Omental fat pad (tissue), 4 donors: ENCODE data around the gene KLF15. TPM values are rescaled to one million over a fixed set of nuclear protein-coding genes. Genes with fewer than 3 reads are reported as not detected.

Source experiments
- ATAC-seq: fragments of 150-250 bp; one replicate; pipeline ENCODE4 v1.9.1; 2016; ENCODE audit warnings: mild to moderate bottlenecking, moderate library complexity; ENCODE audit not compliant: low FRiP score
- DNase-seq: peaks from one replicate; pipeline ENCODE4 v3.0.0-alpha.2; 2019; ENCODE audit warnings: low spot score
- CTCF ChIP-seq, 3 donors: fragments of 450-650 bp; IDR thresholded peaks; one replicate each; pipeline ENCODE4 v1.5.1; 2016 to 2017; ENCODE audit warnings: antibody characterized with exemption in 3 of 3, mild to moderate bottlenecking in 3 of 3, moderate library complexity in 2 of 3
- total RNA-seq, 4 donors: library from RNA; depleted of rRNA; stranded (reverse); fragments of >200 nt; gene quantifications; one replicate each; pipeline ENCODE4 v1.1.0, GENCODE V29; 2016

The KLF15 gene
- total RNA-seq, 4 donors from 2014 or later: 22.3 to 73.1 (median 59.9) TPM

- ATAC-seq: no peak
- TF ChIP-seq CTCF (IDR thresholded peaks at IDR 0.05): no peak
- DNase-seq: no peak
These were observed 36.5 kb downstream of the KLF15 start for GRCh38 chr3:126320517-126321293.

- DNase-seq (no peak), ATAC-seq (no peak)
- no peak for TF ChIP-seq CTCF (IDR thresholded peaks at IDR 0.05)
These were observed 37.4 kb downstream of the KLF15 start for GRCh38 chr3:126319701-126320295.

- ATAC-seq: no peak
- no peak for DNase-seq
- no peak for TF ChIP-seq CTCF (IDR thresholded peaks at IDR 0.05)
These were observed 39.9 kb downstream of the KLF15 start for GRCh38 chr3:126317029-126317996.

GRCh38 chr3:126316501-126316939, 40.7 kb downstream of the KLF15 start:
- ATAC-seq (no peak), DNase-seq (no peak)
- no peak for TF ChIP-seq CTCF (IDR thresholded peaks at IDR 0.05)

GRCh38 chr3:126316031-126316461, 41.2 kb downstream of the KLF15 start:
- DNase-seq: no peak
- ATAC-seq: no peak
- no peak for TF ChIP-seq CTCF (IDR thresholded peaks at IDR 0.05)

- no peak for TF ChIP-seq CTCF (IDR thresholded peaks at IDR 0.05)
- DNase-seq (no peak), ATAC-seq (no peak)
These were observed 42.2 kb downstream of the KLF15 start for GRCh38 chr3:126314790-126315658.
